ENCODE results near the gene DIP2B.
A peak's percentile ranks its signal among the peaks of the same experiment; 100 is the strongest.
"Not testable (repeated sequence)": the region's sequence is repeated elsewhere in the genome, so short reads cannot be mapped to it uniquely, and the experiment has no call there.

Gene DIP2B

DNA sequence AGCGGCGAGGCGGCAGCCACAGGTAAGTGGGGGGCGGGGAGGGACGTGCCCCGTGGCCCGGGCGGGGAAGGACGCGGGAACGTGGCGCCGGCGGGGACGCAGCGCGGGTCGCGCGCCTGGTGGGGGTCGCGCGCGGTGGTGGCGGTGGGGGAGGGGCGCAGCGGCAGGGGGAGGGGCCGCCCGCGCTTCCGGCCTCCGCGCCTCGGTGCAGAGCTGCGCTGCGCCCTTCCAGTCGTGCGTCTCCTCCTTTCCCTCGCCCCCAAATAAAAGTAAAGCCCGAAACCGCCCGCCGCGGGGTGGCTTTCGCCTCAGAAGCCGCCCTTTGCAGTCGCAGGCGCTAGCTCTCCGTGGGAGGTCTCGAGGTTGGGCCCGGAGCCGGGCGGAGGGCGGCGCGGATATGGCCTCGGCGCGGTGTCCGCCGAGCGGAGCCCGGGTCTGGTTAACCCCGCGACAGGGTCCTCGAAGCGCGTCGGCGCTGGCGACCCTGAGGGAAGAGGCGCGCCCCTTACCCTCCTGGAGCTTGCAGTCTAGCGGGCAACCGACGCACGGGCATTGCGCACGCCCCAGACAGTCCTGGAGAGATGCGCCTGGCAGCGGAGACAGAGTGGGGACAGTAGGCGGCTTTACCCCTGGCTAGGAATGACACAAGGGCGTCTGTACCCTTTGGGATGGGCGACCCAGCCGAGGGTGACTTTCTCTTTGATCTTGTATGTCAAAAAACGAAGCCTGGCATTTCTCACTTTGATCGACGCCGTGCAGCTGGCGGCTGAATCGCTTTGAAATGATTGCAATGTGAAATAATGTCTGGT, 259.7 kb downstream of the DIP2B start:
- Histone ChIP-seq H3K4me1 (ENCODE audit: control insufficient read depth in 1 of 2, insufficient read depth in 1 of 2, low read depth in 1 of 2, low read length in 1 of 2) (peaks cover 35 to 43% of the 10 kb centered on the region in 2 experiments), H3K36me3 (no peaks in the 10 kb centered on the region), H3K27me3 (no peaks in the 10 kb centered on the region), H3K9me3 (no peaks in the 10 kb centered on the region), H3K4me3 (ENCODE audit: low read depth in 1 of 2, low read length in 1 of 2) (peak overlapping the region; percentile 92 to 94), H3K27ac (peak overlapping the region; percentile 98)
- TF ChIP-seq, protein P1, sequence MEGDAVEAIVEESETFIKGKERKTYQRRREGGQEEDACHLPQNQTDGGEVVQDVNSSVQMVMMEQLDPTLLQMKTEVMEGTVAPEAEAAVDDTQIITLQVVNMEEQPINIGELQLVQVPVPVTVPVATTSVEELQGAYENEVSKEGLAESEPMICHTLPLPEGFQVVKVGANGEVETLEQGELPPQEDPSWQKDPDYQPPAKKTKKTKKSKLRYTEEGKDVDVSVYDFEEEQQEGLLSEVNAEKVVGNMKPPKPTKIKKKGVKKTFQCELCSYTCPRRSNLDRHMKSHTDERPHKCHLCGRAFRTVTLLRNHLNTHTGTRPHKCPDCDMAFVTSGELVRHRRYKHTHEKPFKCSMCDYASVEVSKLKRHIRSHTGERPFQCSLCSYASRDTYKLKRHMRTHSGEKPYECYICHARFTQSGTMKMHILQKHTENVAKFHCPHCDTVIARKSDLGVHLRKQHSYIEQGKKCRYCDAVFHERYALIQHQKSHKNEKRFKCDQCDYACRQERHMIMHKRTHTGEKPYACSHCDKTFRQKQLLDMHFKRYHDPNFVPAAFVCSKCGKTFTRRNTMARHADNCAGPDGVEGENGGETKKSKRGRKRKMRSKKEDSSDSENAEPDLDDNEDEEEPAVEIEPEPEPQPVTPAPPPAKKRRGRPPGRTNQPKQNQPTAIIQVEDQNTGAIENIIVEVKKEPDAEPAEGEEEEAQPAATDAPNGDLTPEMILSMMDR (IDR thresholded peaks at IDR 0.05), result no peak

GRCh38 chr12:50765095-50765911, 260.5 kb downstream of the DIP2B start:
- Histone ChIP-seq H3K36me3 (no peaks in the 10 kb centered on the region), H3K27ac (peak overlapping the region; percentile 98), H3K4me1 (ENCODE audit: control insufficient read depth in 1 of 2, insufficient read depth in 1 of 2, low read depth in 1 of 2, low read length in 1 of 2) (peaks cover 35 to 43% of the 10 kb centered on the region in 2 experiments), H3K27me3 (no peaks in the 10 kb centered on the region), H3K9me3 (no peaks in the 10 kb centered on the region), H3K4me3 (ENCODE audit: low read depth in 1 of 2, low read length in 1 of 2) (peak overlapping the region; percentile 92 to 94)
- TF ChIP-seq, protein P1 (IDR thresholded peaks at IDR 0.05), result peak; percentile 72

- H3K4me1 ChIP-seq (ENCODE audit: control insufficient read depth in 1 of 2, insufficient read depth in 1 of 2, low read depth in 1 of 2, low read length in 1 of 2), result peaks cover 16 to 17% of the 10 kb centered on the region in 2 experiments
- H3K9me3 ChIP-seq, result no peaks in the 10 kb centered on the region
- no peak overlapping the region for H3K4me3 ChIP-seq (ENCODE audit: low read depth in 1 of 2, low read length in 1 of 2)
- H3K36me3 ChIP-seq, result peaks cover 11% of the 10 kb centered on the region
- TF ChIP-seq, protein P1 (IDR thresholded peaks at IDR 0.05), result no peak
- no peaks in the 10 kb centered on the region for H3K27me3 ChIP-seq
- no peak overlapping the region for H3K27ac ChIP-seq
Measured at GRCh38 chr12:50768391-50768790, 263.6 kb downstream of the DIP2B start.

GRCh38 chr12:50768813-50769212, 264.0 kb downstream of the DIP2B start:
- not testable (repeated sequence) for H3K27ac ChIP-seq; H3K4me3 ChIP-seq (ENCODE audit: low read depth in 1 of 2, low read length in 1 of 2); H3K9me3 ChIP-seq; H3K27me3 ChIP-seq
- Histone ChIP-seq H3K4me1 (ENCODE audit: control insufficient read depth in 1 of 2, insufficient read depth in 1 of 2, low read depth in 1 of 2, low read length in 1 of 2) (peaks cover 16 to 17% of the 10 kb centered on the region in 2 experiments), H3K36me3 (peaks cover 11% of the 10 kb centered on the region)

GRCh38 chr12:50771409-50771808, 266.6 kb downstream of the DIP2B start:
- Histone ChIP-seq H3K9me3 (no peaks in the 10 kb centered on the region), H3K36me3 (peaks cover 11% of the 10 kb centered on the region), H3K4me1 (ENCODE audit: control insufficient read depth in 1 of 2, insufficient read depth in 1 of 2, low read depth in 1 of 2, low read length in 1 of 2) (no peaks in the 10 kb centered on the region), H3K27ac (no peak overlapping the region), H3K4me3 (ENCODE audit: low read depth in 1 of 2, low read length in 1 of 2) (no peak overlapping the region), H3K27me3 (no peaks in the 10 kb centered on the region)
- TF ChIP-seq, protein P1 (IDR thresholded peaks at IDR 0.05), result no peak

DNA sequence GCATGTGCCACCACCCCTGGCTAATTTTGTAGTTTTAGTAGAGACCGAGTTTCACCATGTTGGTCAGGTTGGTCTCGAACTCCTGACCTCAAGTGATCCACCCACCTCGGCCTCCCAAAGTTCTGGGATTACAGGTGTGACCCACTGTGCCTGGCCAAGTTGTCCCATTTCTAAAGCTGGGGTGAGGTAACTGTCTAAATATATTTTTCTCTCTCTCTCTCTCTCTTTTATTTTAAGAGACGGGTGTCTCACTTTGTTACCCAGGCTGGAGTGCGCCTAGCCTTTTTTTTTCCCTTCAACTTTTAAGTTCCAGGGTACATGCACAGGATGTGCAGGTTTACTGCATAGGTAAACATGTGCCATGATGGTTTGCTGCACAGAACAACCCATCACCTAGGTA, 267.7 kb downstream of the DIP2B start:
- Histone ChIP-seq H3K4me1 (ENCODE audit: control insufficient read depth in 1 of 2, insufficient read depth in 1 of 2, low read depth in 1 of 2, low read length in 1 of 2) (no peaks in the 10 kb centered on the region), H3K9me3 (no peaks in the 10 kb centered on the region), H3K36me3 (peaks cover 11% of the 10 kb centered on the region), H3K27ac (no peak overlapping the region), H3K27me3 (no peaks in the 10 kb centered on the region), H3K4me3 (ENCODE audit: low read depth in 1 of 2, low read length in 1 of 2) (no peak overlapping the region)
- TF ChIP-seq, protein P1 (IDR thresholded peaks at IDR 0.05), result no peak

Measured in neutrophil (primary cell).